ENCODE results near the gene GIPC3. TPM values are rescaled to one million over a fixed set of nuclear protein-coding genes. Genes with fewer than 3 reads are reported as not detected.

The GIPC3 gene
- total RNA-seq, 2 donors from 2014 or later, result 0.36 to 1.9 TPM

DNA sequence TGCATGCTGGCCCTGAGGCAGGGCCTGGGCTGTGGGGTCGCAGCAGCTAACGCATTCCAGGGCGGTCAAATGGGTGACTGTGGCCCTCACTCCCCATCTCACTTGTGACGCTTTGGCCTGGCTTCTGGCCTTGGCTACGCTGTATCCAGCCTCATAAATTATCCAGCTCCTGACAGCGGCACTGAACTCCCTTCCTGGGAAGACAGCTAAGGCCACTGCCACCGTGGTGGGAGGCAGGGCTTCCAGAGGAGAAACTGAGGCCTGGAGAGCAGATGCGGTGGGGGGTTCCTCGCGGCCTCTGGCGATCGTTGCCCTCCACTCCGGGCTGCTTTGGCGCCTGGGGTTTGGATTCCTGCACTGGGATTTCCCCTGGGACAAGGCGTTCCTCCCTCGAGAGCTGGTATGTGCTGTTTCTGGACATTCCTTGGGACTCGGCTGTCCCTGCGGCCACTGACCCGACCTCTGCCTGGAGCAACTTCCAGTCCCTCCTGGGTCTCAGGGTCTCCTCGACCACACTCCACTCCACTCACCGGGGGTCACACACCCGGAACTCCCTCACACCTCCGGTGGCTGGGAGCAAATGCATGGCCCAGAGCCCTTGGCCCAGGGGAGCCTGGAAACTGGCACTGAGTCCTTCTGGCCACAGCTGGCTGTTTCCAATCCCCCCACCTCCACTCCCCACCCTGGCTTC lies 18.0 kb downstream of the GIPC3 start:
- 57% methylated on average over 23 of the region's 23 CpGs for WGBS
- Histone ChIP-seq H3K4me1 (replicated peaks) (peaks cover 10% of the 10 kb centered on the region), H3K9me3 (no peaks in the 10 kb centered on the region), H3K27ac (no peak overlapping the region), H3K4me3 (no peak overlapping the region), H3K36me3 (no peaks in the 10 kb centered on the region), H3K27me3 (replicated peaks; ENCODE audit: insufficient read depth) (no peaks in the 10 kb centered on the region)
- TF ChIP-seq POLR2A (IDR thresholded peaks at IDR 0.05) (no peak), POLR2AphosphoS5 (IDR thresholded peaks at IDR 0.05) (no peak)
- TF ChIP-seq, protein P1, sequence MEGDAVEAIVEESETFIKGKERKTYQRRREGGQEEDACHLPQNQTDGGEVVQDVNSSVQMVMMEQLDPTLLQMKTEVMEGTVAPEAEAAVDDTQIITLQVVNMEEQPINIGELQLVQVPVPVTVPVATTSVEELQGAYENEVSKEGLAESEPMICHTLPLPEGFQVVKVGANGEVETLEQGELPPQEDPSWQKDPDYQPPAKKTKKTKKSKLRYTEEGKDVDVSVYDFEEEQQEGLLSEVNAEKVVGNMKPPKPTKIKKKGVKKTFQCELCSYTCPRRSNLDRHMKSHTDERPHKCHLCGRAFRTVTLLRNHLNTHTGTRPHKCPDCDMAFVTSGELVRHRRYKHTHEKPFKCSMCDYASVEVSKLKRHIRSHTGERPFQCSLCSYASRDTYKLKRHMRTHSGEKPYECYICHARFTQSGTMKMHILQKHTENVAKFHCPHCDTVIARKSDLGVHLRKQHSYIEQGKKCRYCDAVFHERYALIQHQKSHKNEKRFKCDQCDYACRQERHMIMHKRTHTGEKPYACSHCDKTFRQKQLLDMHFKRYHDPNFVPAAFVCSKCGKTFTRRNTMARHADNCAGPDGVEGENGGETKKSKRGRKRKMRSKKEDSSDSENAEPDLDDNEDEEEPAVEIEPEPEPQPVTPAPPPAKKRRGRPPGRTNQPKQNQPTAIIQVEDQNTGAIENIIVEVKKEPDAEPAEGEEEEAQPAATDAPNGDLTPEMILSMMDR (IDR thresholded peaks at IDR 0.05), result no peak
- intact Hi-C loops (cut with DNase I), result no loop called here
- no peak for DNase-seq (ENCODE audit: low spot score)

DNA sequence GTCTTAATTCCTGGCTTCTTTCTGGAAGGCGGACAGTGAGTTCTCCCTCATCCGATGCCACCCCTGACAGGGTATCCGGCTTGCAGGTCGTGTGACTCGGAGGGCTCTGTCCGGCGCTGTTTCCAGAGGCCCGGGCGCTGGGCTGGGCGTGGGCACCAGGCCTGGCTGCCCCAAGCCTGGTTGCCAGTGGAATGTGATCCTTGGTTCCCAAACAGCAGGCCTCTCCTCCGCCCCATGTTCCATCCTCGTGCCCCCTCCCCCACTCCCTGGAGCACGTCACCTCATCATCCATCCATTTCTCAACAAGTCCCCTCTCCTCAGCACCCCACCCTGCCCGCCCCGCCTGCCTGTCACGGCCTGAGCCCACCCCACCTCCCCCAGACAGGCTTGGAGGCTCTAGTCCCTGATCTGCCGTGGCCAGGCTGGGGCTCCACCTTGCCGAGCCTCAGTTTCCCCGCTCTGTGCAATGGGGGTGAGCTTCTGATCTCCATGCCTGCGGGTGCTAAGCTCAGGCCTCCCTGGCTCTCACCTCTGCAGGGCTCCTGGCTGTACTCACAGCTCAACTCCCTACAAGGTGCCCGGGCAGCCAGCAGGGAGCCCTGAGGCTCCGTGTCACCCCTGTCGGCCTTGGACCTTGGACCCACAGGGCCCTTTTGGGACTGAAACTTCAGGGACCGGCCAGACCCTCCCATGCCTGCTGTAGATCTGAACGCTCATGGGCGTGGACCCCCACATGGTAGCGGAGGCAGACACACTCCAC lies 19.1 kb downstream of the GIPC3 start:
- H3K27me3 ChIP-seq (replicated peaks; ENCODE audit: insufficient read depth), result no peaks in the 10 kb centered on the region
- intact Hi-C loops (cut with DNase I), result no loop called here

DNA sequence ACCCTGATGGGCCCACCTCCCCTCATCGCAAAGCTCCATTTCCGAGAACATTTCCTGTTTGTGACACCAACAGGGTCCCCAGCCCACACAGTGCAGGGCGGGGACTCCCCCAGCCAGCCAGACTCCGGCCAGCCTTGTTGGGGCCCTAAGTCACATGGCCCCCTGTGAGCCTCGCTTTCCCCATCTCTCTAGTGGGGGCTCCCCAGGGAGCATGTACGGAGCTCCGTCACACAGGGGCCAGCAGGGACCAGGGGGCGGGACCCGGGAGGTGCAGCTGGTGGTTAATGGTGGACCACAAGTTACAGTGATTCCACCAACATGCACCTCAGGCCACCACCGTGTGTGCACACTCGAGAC lies 19.7 kb downstream of the GIPC3 start:
- DNase-seq (ENCODE audit: low spot score), result no peak
- Histone ChIP-seq H3K9me3 (no peaks in the 10 kb centered on the region), H3K4me1 (replicated peaks) (peaks cover 10% of the 10 kb centered on the region), H3K27me3 (replicated peaks; ENCODE audit: insufficient read depth) (no peaks in the 10 kb centered on the region), H3K4me3 (no peak overlapping the region), H3K27ac (no peak overlapping the region), H3K36me3 (no peaks in the 10 kb centered on the region)
- 68% methylated on average over 11 of the region's 11 CpGs for WGBS
- intact Hi-C loops (cut with DNase I), result no loop called here
- TF ChIP-seq, protein P1 (IDR thresholded peaks at IDR 0.05), result no peak
- TF ChIP-seq POLR2AphosphoS5 (IDR thresholded peaks at IDR 0.05) (no peak), POLR2A (IDR thresholded peaks at IDR 0.05) (no peak)

More for the DNA sequence above, 19.1 kb downstream of the GIPC3 start:
- no peaks in the 10 kb centered on the region for H3K36me3 ChIP-seq
- H3K9me3 ChIP-seq, result no peaks in the 10 kb centered on the region
- peaks cover 10% of the 10 kb centered on the region for H3K4me1 ChIP-seq (replicated peaks)
- no peak for TF ChIP-seq POLR2A (IDR thresholded peaks at IDR 0.05)
- TF ChIP-seq POLR2AphosphoS5 (IDR thresholded peaks at IDR 0.05), result no peak
- TF ChIP-seq, protein P1 (IDR thresholded peaks at IDR 0.05), result no peak
- WGBS, result 83% methylated on average over 27 of the region's 27 CpGs
- DNase-seq (ENCODE audit: low spot score), result no peak
- no peak overlapping the region for H3K4me3 ChIP-seq
- H3K27ac ChIP-seq, result no peak overlapping the region

DNA sequence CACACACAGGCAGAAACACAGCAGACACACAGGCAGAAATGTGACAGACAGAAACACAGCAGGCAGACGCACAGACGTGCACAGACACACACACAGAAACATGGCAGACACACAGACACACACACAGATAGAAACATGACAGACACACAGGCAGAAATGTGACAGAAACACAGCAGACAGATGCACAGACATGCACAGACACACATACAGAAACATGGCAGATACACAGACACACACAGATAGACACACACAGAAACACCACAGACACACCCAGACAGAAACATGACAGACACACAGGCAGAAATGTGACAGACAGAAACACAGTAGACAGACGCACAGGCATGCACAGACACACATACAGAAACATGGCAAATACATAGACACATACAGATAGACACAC lies 20.1 kb downstream of the GIPC3 start:
- H3K4me3 ChIP-seq, result no peak overlapping the region
- intact Hi-C loops (cut with DNase I), result no loop called here
- DNase-seq (ENCODE audit: low spot score), result no peak
- H3K27me3 ChIP-seq (replicated peaks; ENCODE audit: insufficient read depth), result no peaks in the 10 kb centered on the region
- no peaks in the 10 kb centered on the region for H3K36me3 ChIP-seq
- no peak overlapping the region for H3K27ac ChIP-seq
- WGBS, result 81% methylated on average over 3 of the region's 3 CpGs
- peaks cover 10% of the 10 kb centered on the region for H3K4me1 ChIP-seq (replicated peaks)
- TF ChIP-seq POLR2A (IDR thresholded peaks at IDR 0.05), result no peak
- TF ChIP-seq, protein P1 (IDR thresholded peaks at IDR 0.05), result no peak
- no peak for TF ChIP-seq POLR2AphosphoS5 (IDR thresholded peaks at IDR 0.05)
- H3K9me3 ChIP-seq, result no peaks in the 10 kb centered on the region

All from prostate gland (tissue), 2 donors.